NOMO-1 treated with DMSO at 0.1 percent for 48 hours (cell line): ENCODE results near the gene C11orf24.
"Not testable (repeated sequence)": the region's sequence is repeated elsewhere in the genome, so short reads cannot be mapped to it uniquely, and the experiment has no call there.

Experiments used
- DNase-seq: peaks from one replicate; lab custom pipeline; 2025; ENCODE audit not compliant: unreplicated experiment; lab: John Stamatoyannopoulos, UW

Gene C11orf24

GRCh38 chr11:68256331-68256741 is 15.4 kb downstream of the C11orf24 start:
- no peak for DNase-seq

GRCh38 chr11:68255526-68255925 is 16.2 kb downstream of the C11orf24 start:
- no peak for DNase-seq

GRCh38 chr11:68254421-68254820 is 17.4 kb downstream of the C11orf24 start:
- no peak for DNase-seq

- no peak for DNase-seq
Observed at GRCh38 chr11:68251765-68252164, 20.0 kb downstream of the C11orf24 start.

GRCh38 chr11:68244912-68245311 is 26.9 kb downstream of the C11orf24 start:
- not testable (repeated sequence) for DNase-seq

- DNase-seq = not testable (repeated sequence)
Observed at GRCh38 chr11:68243847-68244246, 27.9 kb downstream of the C11orf24 start.

GRCh38 chr11:68242616-68243015 is 29.2 kb downstream of the C11orf24 start:
- DNase-seq = no peak

- no peak for DNase-seq
Observed at GRCh38 chr11:68231621-68232020, 40.2 kb downstream of the C11orf24 start.

- DNase-seq = no peak
Observed at GRCh38 chr11:68229601-68230000, 42.2 kb downstream of the C11orf24 start.

- DNase-seq = no peak
Observed at GRCh38 chr11:68226421-68226820, 45.4 kb downstream of the C11orf24 start.

- DNase-seq = no peak
Observed at GRCh38 chr11:68224606-68225005, 47.2 kb downstream of the C11orf24 start.

GRCh38 chr11:68223275-68223674 is 48.5 kb downstream of the C11orf24 start:
- no peak for DNase-seq

- DNase-seq = no peak
Observed at GRCh38 chr11:68221406-68221805, 50.4 kb downstream of the C11orf24 start.

GRCh38 chr11:68216171-68216938 is 55.4 kb downstream of the C11orf24 start:
- no peak for DNase-seq

- no peak for DNase-seq
Observed at GRCh38 chr11:68215524-68216170, 56.1 kb downstream of the C11orf24 start.

GRCh38 chr11:68215087-68215445 is 56.7 kb downstream of the C11orf24 start:
- peak; percentile 6 for DNase-seq

- no peak for DNase-seq
Observed at GRCh38 chr11:68214173-68215086, 57.3 kb downstream of the C11orf24 start.

- peak; percentile 74 for DNase-seq
Observed at GRCh38 chr11:68213555-68214172, 58.1 kb downstream of the C11orf24 start.

GRCh38 chr11:68213135-68213515 is 58.6 kb downstream of the C11orf24 start, which contains the start of gene KMT5B:
Gene KMT5B, minus strand, starts transcription at chr11:68213296. Its CDS starts 23,220 bp downstream, at chr11:68190076.
- no peak for DNase-seq

GRCh38 chr11:68212421-68213134 is 59.2 kb downstream of the C11orf24 start:
- DNase-seq = peak; percentile 64
